GM18858 (cell line): ENCODE data around the gene LOX.

Experiments
- ATAC-seq: cut with Tn5 transposase; IDR thresholded peaks from one replicate; pipeline ENCODE4 v1.9.1; 2021; ENCODE audit not compliant: unreplicated experiment

LOX gene

GRCh38 chr5:122078116-122079110, at the start of gene LOX:
TSS of gene LOX (minus strand) at chr5:122078259. CDS start at chr5:122077985, 274 bp downstream.
- ATAC-seq = no peak

- ATAC-seq = no peak
Observed at GRCh38 chr5:122126756-122127321, 48.8 kb upstream of the LOX start.

GRCh38 chr5:122126177-122126755, 48.2 kb upstream of the LOX start:
- ATAC-seq = no peak

GRCh38 chr5:122124766-122125165, 46.7 kb upstream of the LOX start:
- no peak for ATAC-seq

GRCh38 chr5:122121479-122122465, 43.7 kb upstream of the LOX start:
- no peak for ATAC-seq

- no peak for ATAC-seq
Observed at GRCh38 chr5:122120957-122121356, 42.9 kb upstream of the LOX start.

GRCh38 chr5:122120493-122120892, 42.4 kb upstream of the LOX start:
- ATAC-seq = no peak

- ATAC-seq = no peak
Observed at GRCh38 chr5:122119205-122119604, 41.1 kb upstream of the LOX start.

GRCh38 chr5:122118356-122118948, 40.4 kb upstream of the LOX start:
- ATAC-seq = no peak

GRCh38 chr5:122114501-122114900, 36.4 kb upstream of the LOX start:
- no peak for ATAC-seq

GRCh38 chr5:122112733-122113558, 34.9 kb upstream of the LOX start:
- no peak for ATAC-seq

GRCh38 chr5:122112063-122112462, 34.0 kb upstream of the LOX start:
- ATAC-seq = no peak

- ATAC-seq = no peak
Observed at GRCh38 chr5:122111460-122111859, 33.4 kb upstream of the LOX start.

GRCh38 chr5:122110987-122111386, 32.9 kb upstream of the LOX start:
- no peak for ATAC-seq

GRCh38 chr5:122107016-122107415, 29.0 kb upstream of the LOX start:
- ATAC-seq = no peak

- no peak for ATAC-seq
Observed at GRCh38 chr5:122105909-122106308, 27.9 kb upstream of the LOX start.

- no peak for ATAC-seq
Observed at GRCh38 chr5:122102825-122103224, 24.8 kb upstream of the LOX start.

- ATAC-seq = no peak
Observed at GRCh38 chr5:122101636-122102285, 23.7 kb upstream of the LOX start.
